Stomach (tissue), 9 donors: Measurements from ENCODE around the gene KLHL29. TPM values are rescaled to one million over a fixed set of nuclear protein-coding genes. Genes with fewer than 3 reads are reported as not detected.

Experiments
- DNase-seq, 2 donors: peaks; one replicate each; pipeline versions ENCODE4 v3.0.0 to v3.0.0-alpha.2; 2013 to 2019
- H3K27ac ChIP-seq, 5 donors: fragments of 200-600 bp in 4 of 5; sonication (generic) in 4 of 5; one replicate each; pipeline ENCODE4 v1.5.1; 2013 to 2019; ENCODE audit warnings: mild to moderate bottlenecking in 1 of 5, moderate library complexity in 1 of 5
- H3K27me3 ChIP-seq, 3 donors: fragments of 200-600 bp; sonication (generic); one replicate each; pipeline ENCODE4 v1.5.1; 2017 to 2019; ENCODE audit warnings: mixed run types in 1 of 3
- H3K36me3 ChIP-seq, 4 donors: fragments of 200-600 bp; sonication (generic); 1 replicate in 3 of 4; 2 replicates in 1 of 4; pipeline ENCODE4 v1.5.1; 2016 to 2019
- H3K4me1 ChIP-seq, 4 donors: fragments of 200-600 bp; sonication (generic); one replicate each; pipeline ENCODE4 v1.5.1; 2016 to 2019
- H3K4me3 ChIP-seq, 4 donors: fragments of 200-600 bp; sonication (generic) in 3 of 4; one replicate each; pipeline ENCODE4 v1.5.1; 2016 to 2019; ENCODE audit warnings: mild to moderate bottlenecking in 1 of 4
- H3K9me3 ChIP-seq, 4 donors: fragments of 200-600 bp; sonication (generic); one replicate each; pipeline ENCODE4 v1.5.1; 2016 to 2019
- EP300 ChIP-seq: sonication (generic); formaldehyde crosslinking; IDR thresholded peaks from one replicate; pipeline ENCODE4 v1.6.1; 2017; ENCODE audit warnings: antibody characterized with exemption
- POLR2A ChIP-seq, 4 donors: fragments of 450-650 bp; IDR thresholded peaks; one replicate each; pipeline ENCODE4 v1.6.1; 2016; ENCODE audit warnings: antibody characterized with exemption in 4 of 4, control low read depth in 2 of 4, mild to moderate bottlenecking in 1 of 4, moderate library complexity in 1 of 4
- POLR2AphosphoS5 ChIP-seq, 3 donors: sonication (generic); formaldehyde crosslinking; IDR thresholded peaks; one replicate each; pipeline ENCODE4 v1.6.1; 2016; ENCODE audit warnings: antibody characterized with exemption in 3 of 3
- WGBS, 5 donors: extraction: QIAGEN DNeasy Blood & Tissue Kit in 3 of 5; methylation state at CpG; one replicate each; pipeline versions ENCODE4 v1.1.5 to v1.1.7; 2013 to 2018; 5-methylcytosine and 5-hydroxymethylcytosine counted together
- intact Hi-C: fragments of 100-400 bp; cut with DNase I; formaldehyde crosslinking; loops from one replicate; pipeline ENCODE4 v1.15.1; 2023; ENCODE audit warnings: low total_unique reads
- polyA plus RNA-seq, 3 donors: library from polyadenylated mRNA; stranded (reverse); fragments of 200-250 nt; gene quantifications; one replicate each; pipeline ENCODE4 v1.2.3, GENCODE V29; 2013
- total RNA-seq, 5 donors: library from RNA; depleted of rRNA; stranded (reverse); fragments of >200 nt; gene quantifications; one replicate each; pipeline versions ENCODE4 v1.1.0 to v1.2.3, GENCODE V29; 2014 to 2016
- TF ChIP-seq, protein P1 (sequence below), 7 experiments: fragments of 450-650 bp in 4 of 7; fragments of 200-600 bp in 3 of 7; sonication (generic) in 3 of 7; IDR thresholded peaks; one replicate each; pipeline ENCODE4 v1.5.1; 2016 to 2019; ENCODE audit warnings: antibody characterized with exemption in 7 of 7, control low read depth in 2 of 7, mild to moderate bottlenecking in 1 of 7
- donor health status: healthy with polysubstance abuse.
- donor health status: Bipolar disorder and iron deficiency.
- donor health status: healthy.

The KLHL29 gene
- total and polyA plus RNA-seq, 8 donors, result under 0.01 to 6.6 (median 1.3) TPM

DNA sequence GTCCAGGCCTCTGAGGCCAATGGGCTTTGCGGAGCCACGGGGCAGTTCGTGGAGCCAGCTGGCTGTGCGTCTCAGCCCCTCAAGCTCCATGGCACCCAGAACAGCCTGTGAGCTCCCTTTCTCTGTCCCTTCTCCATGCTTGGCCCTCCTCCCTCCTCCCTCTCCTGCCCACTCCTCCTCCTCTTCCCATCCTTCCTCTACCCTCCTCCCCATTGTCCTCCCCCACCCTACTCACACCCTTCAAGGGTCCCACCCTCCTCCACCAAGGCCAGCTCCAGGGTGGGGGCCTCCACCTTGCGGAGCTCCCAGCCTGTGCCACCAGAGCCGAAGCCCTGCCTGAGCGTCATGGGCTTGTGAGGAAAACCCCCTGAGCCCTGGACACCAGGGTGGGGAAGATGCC lies 273.0 kb downstream of the KLHL29 start:
- peaks cover 0 to 8% (median 3%) of the 10 kb centered on the region in 3 donors for H3K27me3 ChIP-seq
- H3K9me3 ChIP-seq, result no peaks in the 10 kb centered on the region
- WGBS, 5 donors, result 88 to 97% (median 91%) methylated on average over 7 of the region's 7 CpGs
- peaks cover 0 to 1% (median 0%) of the 10 kb centered on the region in 4 donors for H3K4me1 ChIP-seq
- intact Hi-C loops, result no loop called here
- no peak overlapping the region for H3K4me3 ChIP-seq
- H3K27ac ChIP-seq, result no peak overlapping the region
- no peaks in the 10 kb centered on the region for H3K36me3 ChIP-seq
- TF ChIP-seq, protein P1, sequence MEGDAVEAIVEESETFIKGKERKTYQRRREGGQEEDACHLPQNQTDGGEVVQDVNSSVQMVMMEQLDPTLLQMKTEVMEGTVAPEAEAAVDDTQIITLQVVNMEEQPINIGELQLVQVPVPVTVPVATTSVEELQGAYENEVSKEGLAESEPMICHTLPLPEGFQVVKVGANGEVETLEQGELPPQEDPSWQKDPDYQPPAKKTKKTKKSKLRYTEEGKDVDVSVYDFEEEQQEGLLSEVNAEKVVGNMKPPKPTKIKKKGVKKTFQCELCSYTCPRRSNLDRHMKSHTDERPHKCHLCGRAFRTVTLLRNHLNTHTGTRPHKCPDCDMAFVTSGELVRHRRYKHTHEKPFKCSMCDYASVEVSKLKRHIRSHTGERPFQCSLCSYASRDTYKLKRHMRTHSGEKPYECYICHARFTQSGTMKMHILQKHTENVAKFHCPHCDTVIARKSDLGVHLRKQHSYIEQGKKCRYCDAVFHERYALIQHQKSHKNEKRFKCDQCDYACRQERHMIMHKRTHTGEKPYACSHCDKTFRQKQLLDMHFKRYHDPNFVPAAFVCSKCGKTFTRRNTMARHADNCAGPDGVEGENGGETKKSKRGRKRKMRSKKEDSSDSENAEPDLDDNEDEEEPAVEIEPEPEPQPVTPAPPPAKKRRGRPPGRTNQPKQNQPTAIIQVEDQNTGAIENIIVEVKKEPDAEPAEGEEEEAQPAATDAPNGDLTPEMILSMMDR (IDR thresholded peaks at IDR 0.05), result no peak
- no peak for TF ChIP-seq POLR2A (IDR thresholded peaks at IDR 0.05)
- TF ChIP-seq EP300, result no peak
- TF ChIP-seq POLR2AphosphoS5 (IDR thresholded peaks at IDR 0.05), result no peak
- no peak for DNase-seq

DNA sequence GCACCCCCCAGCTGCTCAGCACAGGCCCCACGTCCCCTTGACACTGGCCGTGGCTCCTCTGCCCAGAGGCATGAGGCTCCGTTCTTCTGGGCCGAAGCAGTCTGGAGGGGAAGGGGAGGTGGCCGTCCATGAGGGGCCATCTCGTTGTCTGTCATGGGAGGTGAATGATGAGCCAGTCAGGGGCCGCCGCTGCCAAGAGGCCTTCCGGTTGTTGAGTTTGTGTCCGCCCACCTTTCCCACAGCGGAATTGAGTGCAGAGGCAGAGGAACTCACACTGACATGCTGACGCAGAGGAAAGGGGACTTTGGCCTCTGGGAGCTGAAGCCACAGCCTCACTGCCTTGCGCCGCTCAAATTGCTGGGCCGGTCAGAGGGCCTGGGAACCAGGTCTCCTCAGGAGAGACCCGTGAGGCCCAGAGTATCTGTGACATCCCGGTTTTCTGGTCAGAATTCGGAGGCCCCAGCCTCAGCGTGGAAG lies 273.5 kb downstream of the KLHL29 start:
- WGBS, 5 donors, result 39 to 68% (median 40%) methylated on average over 10 to 19 of the region's 19 CpGs
- DNase-seq, result peak in 1 of 2 donors; percentile 84

DNA sequence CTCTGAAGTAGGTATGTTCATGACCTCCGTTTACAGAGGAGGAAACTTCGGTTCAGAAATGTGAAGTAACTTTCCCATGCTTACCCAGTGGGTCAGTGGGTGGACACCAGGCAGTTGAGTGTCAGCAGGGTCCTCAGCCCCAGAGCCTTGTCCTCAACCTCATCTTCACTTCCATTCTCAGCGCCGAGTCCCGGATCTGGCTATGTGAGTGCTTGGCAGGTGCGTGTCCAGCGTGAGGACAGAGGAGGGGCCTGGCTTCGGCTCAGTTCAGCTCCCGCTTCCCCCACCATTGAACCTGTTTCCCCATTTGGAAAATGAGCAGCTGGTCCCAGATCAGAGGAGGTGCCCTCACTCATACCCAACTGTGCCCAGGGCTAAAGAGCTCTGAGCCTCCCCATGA lies 274.3 kb downstream of the KLHL29 start:
- intact Hi-C loops, result no loop called here
- H3K27me3 ChIP-seq, result peaks cover 0 to 15% (median 6%) of the 10 kb centered on the region in 3 donors
- no peak for DNase-seq
- H3K27ac ChIP-seq, result no peak overlapping the region
- H3K9me3 ChIP-seq, result no peaks in the 10 kb centered on the region
- 92 to 95% (median 94%) methylated on average over 9 of the region's 9 CpGs for WGBS, 5 donors
- TF ChIP-seq POLR2AphosphoS5 (IDR thresholded peaks at IDR 0.05) (no peak), POLR2A (IDR thresholded peaks at IDR 0.05) (no peak), EP300 (no peak)
- TF ChIP-seq, protein P1 (IDR thresholded peaks at IDR 0.05), result no peak
- no peak overlapping the region for H3K4me3 ChIP-seq
- H3K36me3 ChIP-seq, result no peaks in the 10 kb centered on the region
- H3K4me1 ChIP-seq, result peaks cover 0 to 15% (median 5%) of the 10 kb centered on the region in 4 donors

More for the DNA sequence above, 273.5 kb downstream of the KLHL29 start:
- Histone ChIP-seq H3K9me3 (no peaks in the 10 kb centered on the region), H3K4me1 (peaks cover 0 to 7% (median 2%) of the 10 kb centered on the region in 4 donors), H3K36me3 (no peaks in the 10 kb centered on the region), H3K27ac (no peak overlapping the region), H3K27me3 (peaks cover 0 to 14% (median 6%) of the 10 kb centered on the region in 3 donors), H3K4me3 (no peak overlapping the region)
- intact Hi-C loops, result no loop called here
- no peak for TF ChIP-seq POLR2AphosphoS5 (IDR thresholded peaks at IDR 0.05)
- no peak for TF ChIP-seq EP300
- TF ChIP-seq POLR2A (IDR thresholded peaks at IDR 0.05), result no peak
- TF ChIP-seq, protein P1 (IDR thresholded peaks at IDR 0.05), result no peak

DNA sequence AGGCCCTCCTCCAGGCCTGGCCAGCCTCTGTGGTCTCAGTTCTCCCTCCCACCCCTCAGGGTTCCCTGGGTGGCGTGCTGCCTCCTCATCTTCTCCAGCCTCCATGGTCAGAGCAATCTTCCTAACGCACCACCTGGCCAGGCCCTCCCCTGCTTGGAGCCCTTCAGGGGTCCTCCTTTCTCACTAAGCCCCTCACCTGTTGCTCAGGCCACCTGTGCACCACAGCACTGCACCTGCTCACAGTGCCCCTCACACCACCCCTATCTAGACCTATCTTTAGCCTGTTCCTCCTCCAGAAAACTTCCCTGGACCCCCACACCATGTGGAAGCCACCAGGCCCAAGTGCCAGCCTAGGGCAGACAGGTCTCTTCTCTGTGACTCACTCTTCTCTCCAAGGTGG lies 274.8 kb downstream of the KLHL29 start:
- no peak overlapping the region for H3K4me3 ChIP-seq
- H3K9me3 ChIP-seq, result no peaks in the 10 kb centered on the region
- H3K36me3 ChIP-seq, result no peaks in the 10 kb centered on the region
- WGBS, 5 donors, result 86 to 96% (median 91%) methylated on average over 2 of the region's 2 CpGs
- TF ChIP-seq EP300 (no peak), POLR2A (IDR thresholded peaks at IDR 0.05) (no peak), POLR2AphosphoS5 (IDR thresholded peaks at IDR 0.05) (no peak)
- TF ChIP-seq, protein P1 (IDR thresholded peaks at IDR 0.05), result no peak
- intact Hi-C loops, result no loop called here
- H3K4me1 ChIP-seq, result peaks cover 0 to 15% (median 5%) of the 10 kb centered on the region in 4 donors
- peaks cover 0 to 15% (median 6%) of the 10 kb centered on the region in 3 donors for H3K27me3 ChIP-seq
- no peak for DNase-seq
- H3K27ac ChIP-seq, result no peak overlapping the region
